IMR-90 (cell line): ENCODE data around the gene RAD21L1. TPM values are rescaled to one million over a fixed set of nuclear protein-coding genes. Genes with fewer than 3 reads are reported as not detected.

Source experiments
- ATAC-seq: fragments of 200-7000 bp; cut with Tn5 transposase; 2 replicates; pipeline ENCODE4 v1.9.1; 2020; ENCODE audit warnings: low read depth, mild to moderate bottlenecking, moderate library complexity
- BruUV-seq: library from RNA; stranded (reverse); fragments of 400-500 nt; replicated peaks from 2 replicates; lab custom pipeline; 2021; lab: Mats Ljungman, UMichigan
- CTCF ChIA-PET: fragments of 300-600 bp; formaldehyde crosslinking; extraction: SDS; loops from one replicate; lab custom pipeline; 2021; ENCODE audit warnings: antibody characterized with exemption; lab: Yijun Ruan, JAX
- POLR2A ChIA-PET: fragments of 300-600 bp; sonication (Branson Sonifier 250); formaldehyde crosslinking; loops from one replicate; lab custom pipeline; 2022; ENCODE audit warnings: antibody characterized with exemption; ENCODE audit not compliant: unreplicated experiment; lab: Charles Lee
- DNase-seq: peaks from one replicate; pipeline ENCODE4 v3.0.0; 2013
- H2AFZ ChIP-seq: replicated peaks from 2 replicates; pipeline ENCODE3; 2013; ENCODE audit warnings: low read length, mild to moderate bottlenecking; ENCODE audit not compliant: poor library complexity
- H2AK5ac ChIP-seq: 2 replicates; pipeline ENCODE4 v1.6.1; 2013; ENCODE audit warnings: low read depth, low read length, inconsistent platforms
- H2AK9ac ChIP-seq: replicated peaks from 2 replicates; pipeline ENCODE3; 2013; ENCODE audit warnings: mild to moderate bottlenecking, low read depth, low read length, moderate library complexity; ENCODE audit not compliant: poor library complexity
- H2BK120ac ChIP-seq: 2 replicates; pipeline ENCODE4 v1.6.1; 2013; ENCODE audit warnings: low read depth, low read length, inconsistent platforms
- H2BK15ac ChIP-seq: 3 replicates; pipeline ENCODE4 v1.6.1; 2013; ENCODE audit warnings: low read depth, low read length, inconsistent platforms
- H2BK20ac ChIP-seq: 2 replicates; pipeline ENCODE4 v1.6.1; 2013; ENCODE audit warnings: low read depth, mild to moderate bottlenecking, inconsistent platforms, low read length, moderate library complexity
- H2BK5ac ChIP-seq: 2 replicates; pipeline ENCODE4 v1.6.1; 2013; ENCODE audit warnings: mild to moderate bottlenecking, low read depth, low read length, inconsistent platforms; ENCODE audit not compliant: poor library complexity, severe bottlenecking
- H3K14ac ChIP-seq: replicated peaks from 2 replicates; pipeline ENCODE4 v1.6.1; 2013; ENCODE audit warnings: low read depth, low read length, inconsistent platforms
- H3K18ac ChIP-seq: 2 replicates; pipeline ENCODE4 v1.6.1; 2013; ENCODE audit warnings: low read depth, low read length, control low read depth
- H3K23ac ChIP-seq: 2 replicates; pipeline ENCODE4 v1.6.1; 2013; ENCODE audit warnings: low read depth, low read length, inconsistent platforms
- H3K27ac ChIP-seq: 2 replicates; pipeline ENCODE4 v1.5.1; 2013; ENCODE audit warnings: mild to moderate bottlenecking, control low read depth, low read length; ENCODE audit not compliant: insufficient read depth
- H3K27me3 ChIP-seq: 2 replicates; pipeline ENCODE4 v1.6.1; 2013; ENCODE audit warnings: low read length; ENCODE audit not compliant: control insufficient read depth, insufficient read depth
- H3K36me3 ChIP-seq: 2 replicates; pipeline ENCODE4 v1.6.1; 2013; ENCODE audit warnings: low read length, mixed read lengths; ENCODE audit not compliant: control insufficient read depth, insufficient read depth
- H3K4ac ChIP-seq: 2 replicates; pipeline ENCODE4 v1.6.1; 2013; ENCODE audit warnings: low read depth, low read length, inconsistent platforms
- H3K4me1 ChIP-seq: 2 replicates; pipeline ENCODE4 v1.6.1; 2013; ENCODE audit warnings: low read length, mixed read lengths; ENCODE audit not compliant: control insufficient read depth, insufficient read depth
- H3K4me2 ChIP-seq: 2 replicates; pipeline ENCODE4 v1.6.1; 2013; ENCODE audit warnings: low read depth, mild to moderate bottlenecking, control low read depth, low read length, moderate library complexity
- H3K4me3 ChIP-seq: 2 replicates; pipeline ENCODE4 v1.5.1; 2013; ENCODE audit warnings: low read depth, mild to moderate bottlenecking, control low read depth, low read length, moderate library complexity; ENCODE audit not compliant: insufficient read depth
- H3K56ac ChIP-seq: 2 replicates; pipeline ENCODE4 v1.6.1; 2013; ENCODE audit warnings: low read length, inconsistent platforms; ENCODE audit not compliant: insufficient read depth; ENCODE audit errors: extremely low read depth
- H3K79me1 ChIP-seq, 2 experiments: 2 replicates each; pipeline ENCODE4 v1.6.1; 2013; ENCODE audit warnings: low read length in 2 of 2, inconsistent platforms in 1 of 2, low read depth in 1 of 2
- H3K9ac ChIP-seq: 2 replicates; pipeline ENCODE4 v1.6.1; 2013; ENCODE audit warnings: low read depth, low read length, control low read depth
- H3K9me1 ChIP-seq: 2 replicates; pipeline ENCODE4 v1.6.1; 2013; ENCODE audit warnings: low read length, inconsistent platforms; ENCODE audit not compliant: insufficient read depth
- H3K9me3 ChIP-seq: 2 replicates; pipeline ENCODE4 v1.6.1; 2013; ENCODE audit warnings: low read length; ENCODE audit not compliant: control insufficient read depth, insufficient read depth
- H4K20me1 ChIP-seq: 2 replicates; pipeline ENCODE4 v1.6.1; 2013; ENCODE audit warnings: low read length, inconsistent platforms; ENCODE audit not compliant: insufficient read depth
- H4K5ac ChIP-seq: 2 replicates; pipeline ENCODE4 v1.6.1; 2013; ENCODE audit warnings: mild to moderate bottlenecking, low read depth, low read length, control low read depth
- H4K8ac ChIP-seq, 2 experiments: 2 replicates each; pipeline ENCODE4 v1.6.1; 2013; ENCODE audit warnings: low read depth in 2 of 2, low read length in 2 of 2, control low read depth in 1 of 2, inconsistent platforms in 1 of 2
- H4K91ac ChIP-seq: 2 replicates; pipeline ENCODE4 v1.6.1; 2013; ENCODE audit warnings: low read depth, low read length, inconsistent platforms; ENCODE audit not compliant: insufficient read depth
- MXI1 ChIP-seq: IDR thresholded peaks from 2 replicates; pipeline ENCODE4 v1.6.1; 2012; ENCODE audit warnings: low read depth, mild to moderate bottlenecking, low read length, moderate library complexity, borderline replicate concordance
- RAD21 ChIP-seq: IDR thresholded peaks from 2 replicates; pipeline ENCODE4 v1.6.1; 2012; ENCODE audit warnings: low read length, improper control_type of control experiment
- WGBS, 2 experiments: methylation state at CpG; one replicate each; pipeline versions ENCODE4 v1.1.5 to v1.1.7; 2013; ENCODE audit warnings: missing lambda C conversion rate in 2 of 2; ENCODE audit not compliant: insufficient read length in 1 of 2; ENCODE audit errors: extremely low coverage in 2 of 2; 5-methylcytosine and 5-hydroxymethylcytosine counted together
- dilution Hi-C: fragments of 300-500 bp; cut with HindIII; formaldehyde crosslinking; loops from one replicate; pipeline ENCODE4 v1.14.3; 2018; ENCODE audit warnings: low sequenced_read_pairs; ENCODE audit not compliant: unreplicated experiment
- in situ Hi-C: fragments of 300-500 bp; cut with MboI; formaldehyde crosslinking; loops from 3 replicates; pipeline ENCODE4 v1.14.3; 2019; ENCODE audit warnings: low sequenced_read_pairs, inconsistent platforms, mixed read lengths
- intact Hi-C: fragments of 100-400 bp; cut with micrococcal nuclease; formaldehyde crosslinking; loops from 2 replicates; pipeline ENCODE4 v1.10.0; 2022
- polyA plus RNA-seq, 3 experiments: library from polyadenylated mRNA; depleted of rRNA; stranded (reverse); fragments of >200 nt; gene quantifications; 2 replicates each; pipeline ENCODE4 v1.2.3, GENCODE V29; 2012; ENCODE audit warnings: low replicate concordance in 1 of 3
- total RNA-seq: library from RNA; depleted of rRNA; stranded (reverse); fragments of >200 nt; gene quantifications from 2 replicates; pipeline ENCODE4 v1.2.3, GENCODE V29; 2012
- TF ChIP-seq, protein P1 (sequence below): conservative IDR thresholded peaks from 2 replicates; pipeline ENCODE4 v1.5.1; 2012; ENCODE audit warnings: mild to moderate bottlenecking, low read depth, low read length, improper control_type of control experiment

RAD21L1 gene
- total and polyA plus RNA-seq, 2 of the 4 experiments (the other 2 are of a cell fraction), result not detected

GRCh38 chr20:1186367-1186991 is 39.4 kb upstream of the RAD21L1 start:
- ChIA-PET POLR2A (no interaction called here), CTCF (no interaction called here)
- H3K36me3 ChIP-seq, result no peaks in the 10 kb centered on the region
- no peak overlapping the region for H2BK15ac ChIP-seq
- no peak for DNase-seq
- in situ Hi-C loops (no loop called here), intact Hi-C loops (no loop called here), dilution Hi-C loops (no loop called here)
- no peak overlapping the region for H3K23ac ChIP-seq
- no peak overlapping the region for H3K4ac ChIP-seq
- peaks cover 56% of the 10 kb centered on the region for H3K27me3 ChIP-seq
- no peak for ATAC-seq
- H3K56ac ChIP-seq, result no peak overlapping the region
- H3K18ac ChIP-seq, result no peak overlapping the region
- H3K14ac ChIP-seq, result no peak overlapping the region
- no CpG with 5 or more reads among the region's 13 CpGs for WGBS, 2 experiments
- H3K27ac ChIP-seq, result no peak overlapping the region
- no peak overlapping the region for H4K8ac ChIP-seq
- H4K5ac ChIP-seq, result no peak overlapping the region
- H3K9me1 ChIP-seq, result peaks cover 3% of the 10 kb centered on the region; the same call in 1 of the 2 replicates
- H3K79me1 ChIP-seq, result no peaks in the 10 kb centered on the region
- H2BK5ac ChIP-seq, result no peak overlapping the region
- no peaks in the 10 kb centered on the region for H3K4me1 ChIP-seq
- no peak overlapping the region for H4K91ac ChIP-seq
- no peak overlapping the region for H3K9ac ChIP-seq
- no peak overlapping the region for H3K4me3 ChIP-seq
- no peak overlapping the region for H2AK9ac ChIP-seq
- no peaks in the 10 kb centered on the region; the same call in 1 of the 2 replicates for H4K20me1 ChIP-seq
- H3K4me2 ChIP-seq, result no peak overlapping the region
- no peak overlapping the region for H2AK5ac ChIP-seq
- no peak overlapping the region for H2BK20ac ChIP-seq
- BruUV-seq, result no TSS peak
- TF ChIP-seq MXI1 (no peak), RAD21 (no peak)
- TF ChIP-seq, protein P1, sequence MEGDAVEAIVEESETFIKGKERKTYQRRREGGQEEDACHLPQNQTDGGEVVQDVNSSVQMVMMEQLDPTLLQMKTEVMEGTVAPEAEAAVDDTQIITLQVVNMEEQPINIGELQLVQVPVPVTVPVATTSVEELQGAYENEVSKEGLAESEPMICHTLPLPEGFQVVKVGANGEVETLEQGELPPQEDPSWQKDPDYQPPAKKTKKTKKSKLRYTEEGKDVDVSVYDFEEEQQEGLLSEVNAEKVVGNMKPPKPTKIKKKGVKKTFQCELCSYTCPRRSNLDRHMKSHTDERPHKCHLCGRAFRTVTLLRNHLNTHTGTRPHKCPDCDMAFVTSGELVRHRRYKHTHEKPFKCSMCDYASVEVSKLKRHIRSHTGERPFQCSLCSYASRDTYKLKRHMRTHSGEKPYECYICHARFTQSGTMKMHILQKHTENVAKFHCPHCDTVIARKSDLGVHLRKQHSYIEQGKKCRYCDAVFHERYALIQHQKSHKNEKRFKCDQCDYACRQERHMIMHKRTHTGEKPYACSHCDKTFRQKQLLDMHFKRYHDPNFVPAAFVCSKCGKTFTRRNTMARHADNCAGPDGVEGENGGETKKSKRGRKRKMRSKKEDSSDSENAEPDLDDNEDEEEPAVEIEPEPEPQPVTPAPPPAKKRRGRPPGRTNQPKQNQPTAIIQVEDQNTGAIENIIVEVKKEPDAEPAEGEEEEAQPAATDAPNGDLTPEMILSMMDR, result no peak
- no peaks in the 10 kb centered on the region for H3K9me3 ChIP-seq
- H2AFZ ChIP-seq, result peak overlapping the region; percentile 10
- H2BK120ac ChIP-seq, result no peak overlapping the region
